ENCODE measurements around the gene FAM117B.

Gene FAM117B

GRCh38 chr2:202608142-202608852 is 26.5 kb upstream of the FAM117B start:
- Histone ChIP-seq H3K4me3 (IDR thresholded peaks at IDR 0.05; ENCODE audit: insufficient read depth, low read depth, low read length) (no peak overlapping the region), H3K27ac (no peak overlapping the region), H3K4me2 (no peak overlapping the region), H3K27me3 (ENCODE audit: insufficient read depth, low read depth) (no peaks in the 10 kb centered on the region), H4K20me1 (ENCODE audit: insufficient read depth) (no peaks in the 10 kb centered on the region), H2AFZ (ENCODE audit: low read depth) (no peak overlapping the region), H3K4me1 (ENCODE audit: low read depth, poor library complexity, severe bottlenecking) (no peaks in the 10 kb centered on the region), H3K36me3 (ENCODE audit: insufficient read depth) (no peaks in the 10 kb centered on the region), H3K79me2 (ENCODE audit: insufficient read depth, low read depth) (no peaks in the 10 kb centered on the region), H3K9ac (no peak overlapping the region)
- TF ChIP-seq CTCF (conservative IDR thresholded peaks at IDR 0.05; ENCODE audit: low read depth, low read length), result no peak

GRCh38 chr2:202609381-202610145 is 25.2 kb upstream of the FAM117B start:
- H4K20me1 ChIP-seq (ENCODE audit: insufficient read depth), result no peaks in the 10 kb centered on the region
- H3K9ac ChIP-seq, result no peak overlapping the region
- no peaks in the 10 kb centered on the region for H3K4me1 ChIP-seq (ENCODE audit: low read depth, poor library complexity, severe bottlenecking)
- no peak overlapping the region for H3K4me3 ChIP-seq (IDR thresholded peaks at IDR 0.05; ENCODE audit: insufficient read depth, low read depth, low read length)
- no peak overlapping the region for H3K4me2 ChIP-seq
- TF ChIP-seq CTCF (conservative IDR thresholded peaks at IDR 0.05; ENCODE audit: low read depth, low read length), result no peak
- no peaks in the 10 kb centered on the region for H3K27me3 ChIP-seq (ENCODE audit: insufficient read depth, low read depth)
- H3K79me2 ChIP-seq (ENCODE audit: insufficient read depth, low read depth), result no peaks in the 10 kb centered on the region
- H3K36me3 ChIP-seq (ENCODE audit: insufficient read depth), result no peaks in the 10 kb centered on the region
- no peak overlapping the region for H3K27ac ChIP-seq
- no peak overlapping the region for H2AFZ ChIP-seq (ENCODE audit: low read depth)

- no peaks in the 10 kb centered on the region for H4K20me1 ChIP-seq (ENCODE audit: insufficient read depth)
- no peaks in the 10 kb centered on the region for H3K4me1 ChIP-seq (ENCODE audit: low read depth, poor library complexity, severe bottlenecking)
- TF ChIP-seq CTCF (conservative IDR thresholded peaks at IDR 0.05; ENCODE audit: low read depth, low read length), result no peak
- no peaks in the 10 kb centered on the region for H3K36me3 ChIP-seq (ENCODE audit: insufficient read depth)
- no peak overlapping the region for H3K9ac ChIP-seq
- no peak overlapping the region for H3K4me2 ChIP-seq
- H2AFZ ChIP-seq (ENCODE audit: low read depth), result no peak overlapping the region
- H3K79me2 ChIP-seq (ENCODE audit: insufficient read depth, low read depth), result no peaks in the 10 kb centered on the region
- no peak overlapping the region for H3K27ac ChIP-seq
- H3K27me3 ChIP-seq (ENCODE audit: insufficient read depth, low read depth), result no peaks in the 10 kb centered on the region
- no peak overlapping the region for H3K4me3 ChIP-seq (IDR thresholded peaks at IDR 0.05; ENCODE audit: insufficient read depth, low read depth, low read length)
Measured at GRCh38 chr2:202610380-202610779, 24.4 kb upstream of the FAM117B start.

GRCh38 chr2:202612145-202612544 is 22.6 kb upstream of the FAM117B start:
- no peak overlapping the region for H3K4me2 ChIP-seq
- no peak overlapping the region for H2AFZ ChIP-seq (ENCODE audit: low read depth)
- H3K4me3 ChIP-seq (IDR thresholded peaks at IDR 0.05; ENCODE audit: insufficient read depth, low read depth, low read length), result no peak overlapping the region
- H3K4me1 ChIP-seq (ENCODE audit: low read depth, poor library complexity, severe bottlenecking), result no peaks in the 10 kb centered on the region
- H3K27ac ChIP-seq, result no peak overlapping the region
- H3K79me2 ChIP-seq (ENCODE audit: insufficient read depth, low read depth), result no peaks in the 10 kb centered on the region
- no peak overlapping the region for H3K9ac ChIP-seq
- H3K27me3 ChIP-seq (ENCODE audit: insufficient read depth, low read depth), result no peaks in the 10 kb centered on the region
- no peaks in the 10 kb centered on the region for H4K20me1 ChIP-seq (ENCODE audit: insufficient read depth)
- H3K36me3 ChIP-seq (ENCODE audit: insufficient read depth), result no peaks in the 10 kb centered on the region
- no peak for TF ChIP-seq CTCF (conservative IDR thresholded peaks at IDR 0.05; ENCODE audit: low read depth, low read length)
